CD14-positive monocyte (primary cell): Measurements from ENCODE around the gene TFG. TPM values are rescaled to one million over a fixed set of nuclear protein-coding genes. Genes with fewer than 3 reads are reported as not detected.
A peak's percentile ranks its signal among the peaks of the same experiment; 100 is the strongest.

Source experiments
- DNase-seq, 3 donors: peaks; one replicate each; pipeline ENCODE4 v3.0.0-alpha.2; 2011 to 2022
- H2AFZ ChIP-seq: 2 replicates; pipeline ENCODE4 v1.6.0; 2012; ENCODE audit warnings: mild to moderate bottlenecking, low read depth, low read length, inconsistent platforms; ENCODE audit not compliant: insufficient read depth, poor library complexity, severe bottlenecking
- H3K27ac ChIP-seq, 2 donors: 1 replicate in 1 of 2; 2 replicates in 1 of 2; pipeline ENCODE4 v1.5.1; 2012 to 2013; ENCODE audit warnings: low read length in 2 of 2, control low read depth in 1 of 2, inconsistent platforms in 1 of 2, low read depth in 1 of 2, mild to moderate bottlenecking in 1 of 2
- H3K27me3 ChIP-seq, 2 donors: one replicate each; pipeline versions ENCODE4 v1.6.0 to v1.6.1; 2011 to 2013; ENCODE audit warnings: low read length in 2 of 2; ENCODE audit not compliant: control insufficient read depth in 2 of 2, insufficient read depth in 2 of 2
- H3K36me3 ChIP-seq, 2 donors: replicated peaks in 1 of 2; 1 replicate in 1 of 2; 2 replicates in 1 of 2; pipeline versions ENCODE4 v1.5.1 to v1.6.1; 2012 to 2013; ENCODE audit warnings: low read length in 2 of 2, control low read depth in 1 of 2, inconsistent platforms in 1 of 2, mild to moderate bottlenecking in 1 of 2; ENCODE audit not compliant: insufficient read depth in 2 of 2, control insufficient read depth in 1 of 2
- H3K4me1 ChIP-seq, 2 donors: 1 replicate in 1 of 2; 2 replicates in 1 of 2; pipeline versions ENCODE4 v1.5.1 to v1.6.1; 2012 to 2013; ENCODE audit warnings: low read length in 2 of 2, control low read depth in 1 of 2, inconsistent platforms in 1 of 2, mild to moderate bottlenecking in 1 of 2, moderate library complexity in 1 of 2; ENCODE audit not compliant: insufficient read depth in 2 of 2, control insufficient read depth in 1 of 2
- H3K4me2 ChIP-seq: replicated peaks from 2 replicates; pipeline ENCODE3; 2012; ENCODE audit warnings: low read length, moderate library complexity, mild to moderate bottlenecking; ENCODE audit not compliant: poor library complexity, severe bottlenecking; ENCODE audit errors: extremely low read depth
- H3K4me3 ChIP-seq, 3 experiments: fragments of 200-600 bp in 1 of 3; sonication (generic) in 1 of 3; replicated peaks in 1 of 3; 1 replicate in 2 of 3; 2 replicates in 1 of 3; pipeline ENCODE4 v1.5.1; 2011 to 2013; ENCODE audit warnings: low read length in 3 of 3, mild to moderate bottlenecking in 3 of 3, control low read depth in 2 of 3, low read depth in 2 of 3, inconsistent platforms in 1 of 3, moderate library complexity in 1 of 3
- H3K79me2 ChIP-seq: 2 replicates; pipeline ENCODE4 v1.6.0; 2012; ENCODE audit warnings: mild to moderate bottlenecking, control low read depth, inconsistent platforms, low read length, moderate library complexity; ENCODE audit not compliant: insufficient read depth
- H3K9ac ChIP-seq: 2 replicates; pipeline ENCODE4 v1.6.0; 2017; ENCODE audit warnings: low read length, mild to moderate bottlenecking; ENCODE audit not compliant: insufficient read depth, poor library complexity, severe bottlenecking
- H3K9me3 ChIP-seq, 2 donors: replicated peaks in 1 of 2; 1 replicate in 1 of 2; 2 replicates in 1 of 2; pipeline versions ENCODE4 v1.5.1 to v1.6.1; 2012 to 2013; ENCODE audit warnings: low read length in 2 of 2, control low read depth in 1 of 2; ENCODE audit not compliant: control insufficient read depth in 1 of 2, insufficient read depth in 1 of 2
- H4K20me1 ChIP-seq: 2 replicates; pipeline ENCODE4 v1.6.0; 2012; ENCODE audit warnings: mild to moderate bottlenecking, low read length, control low read depth, moderate library complexity; ENCODE audit not compliant: insufficient read depth
- H3K27ac Mint-ChIP-seq, 7 donors: one replicate each; pipeline ENCODE4 v1.8.0; 2020; ENCODE audit warnings: mild to moderate bottlenecking in 7 of 7, mixed read lengths in 7 of 7, moderate library complexity in 6 of 7, inconsistent platforms in 2 of 7
- H3K27me3 Mint-ChIP-seq, 3 donors: one replicate each; pipeline ENCODE4 v1.8.0; 2021 to 2022; ENCODE audit warnings: low read depth in 3 of 3, mild to moderate bottlenecking in 3 of 3, mixed read lengths in 3 of 3, moderate library complexity in 3 of 3, inconsistent platforms in 1 of 3
- H3K36me3 Mint-ChIP-seq, 2 donors: one replicate each; pipeline ENCODE4 v1.8.0; 2020; ENCODE audit warnings: mixed read lengths in 2 of 2, inconsistent platforms in 1 of 2, mild to moderate bottlenecking in 1 of 2
- H3K4me1 Mint-ChIP-seq: one replicate; pipeline ENCODE4 v1.8.0; 2020; ENCODE audit warnings: mild to moderate bottlenecking, mixed read lengths
- H3K4me3 Mint-ChIP-seq, 2 donors: one replicate each; pipeline ENCODE4 v1.8.0; 2020; ENCODE audit warnings: mild to moderate bottlenecking in 2 of 2, mixed read lengths in 2 of 2, moderate library complexity in 1 of 2
- H3K9me3 Mint-ChIP-seq, 7 donors: one replicate each; pipeline ENCODE4 v1.8.0; 2020 to 2022; ENCODE audit warnings: mixed read lengths in 7 of 7, mild to moderate bottlenecking in 6 of 7, moderate library complexity in 6 of 7, inconsistent platforms in 2 of 7
- WGBS: methylation state at CpG from one replicate; pipeline ENCODE4 v1.1.5; 2013; ENCODE audit warnings: missing lambda C conversion rate; ENCODE audit not compliant: insufficient coverage; 5-methylcytosine and 5-hydroxymethylcytosine counted together
- intact Hi-C, 2 donors: fragments of 100-400 bp; cut with micrococcal nuclease; formaldehyde crosslinking; loops; one replicate each; pipeline versions ENCODE4 v1.15.0 to v1.15.1; 2023
- polyA plus RNA-seq, 3 donors: library from polyadenylated mRNA; depleted of rRNA in 1 of 3; unstranded in 2 of 3; stranded (reverse) in 1 of 3; fragments of 300-500 nt in 2 of 3; fragments of >200 nt in 1 of 3; fragmentation: Illumina TruSeq in 2 of 3; gene quantifications; 1 replicate in 2 of 3; 2 replicates in 1 of 3; pipeline ENCODE4 v1.2.3, GENCODE V29; 2012 to 2021
- TF ChIP-seq, protein P1 (sequence below): fragments of 200-600 bp; IDR thresholded peaks from one replicate; pipeline ENCODE4 v1.8.0; 2022; ENCODE audit warnings: antibody characterized with exemption, mild to moderate bottlenecking

The TFG gene
- polyA plus RNA-seq, 3 donors, result 37.9 to 51.2 (median 44.8) TPM

- Histone ChIP-seq H3K79me2 (peaks cover 61% of the 10 kb centered on the region), H3K4me2 (no peak overlapping the region), H3K9me3 (no peaks in the 10 kb centered on the region), H3K4me3 (no peak overlapping the region), H3K36me3 (peaks cover 43 to 89% of the 10 kb centered on the region in 2 donors), H3K27ac (no peak overlapping the region), H2AFZ (no peak overlapping the region), H3K27me3 (no peaks in the 10 kb centered on the region), H3K9ac (no peak overlapping the region), H3K4me1 (no peaks in the 10 kb centered on the region), H4K20me1 (peaks cover 48% of the 10 kb centered on the region)
- Mint-ChIP-seq H3K27ac (peak overlapping the region in 1 of 7 donors; percentile 65), H3K9me3 (peaks cover 0 to 2% (median 0%) of the 10 kb centered on the region in 7 donors), H3K4me1 (peaks cover 21% of the 10 kb centered on the region), H3K4me3 (no peak overlapping the region), H3K36me3 (peaks cover 72 to 87% of the 10 kb centered on the region in 2 donors), H3K27me3 (no peaks in the 10 kb centered on the region)
- DNase-seq, result no peak
- TF ChIP-seq, protein P1, sequence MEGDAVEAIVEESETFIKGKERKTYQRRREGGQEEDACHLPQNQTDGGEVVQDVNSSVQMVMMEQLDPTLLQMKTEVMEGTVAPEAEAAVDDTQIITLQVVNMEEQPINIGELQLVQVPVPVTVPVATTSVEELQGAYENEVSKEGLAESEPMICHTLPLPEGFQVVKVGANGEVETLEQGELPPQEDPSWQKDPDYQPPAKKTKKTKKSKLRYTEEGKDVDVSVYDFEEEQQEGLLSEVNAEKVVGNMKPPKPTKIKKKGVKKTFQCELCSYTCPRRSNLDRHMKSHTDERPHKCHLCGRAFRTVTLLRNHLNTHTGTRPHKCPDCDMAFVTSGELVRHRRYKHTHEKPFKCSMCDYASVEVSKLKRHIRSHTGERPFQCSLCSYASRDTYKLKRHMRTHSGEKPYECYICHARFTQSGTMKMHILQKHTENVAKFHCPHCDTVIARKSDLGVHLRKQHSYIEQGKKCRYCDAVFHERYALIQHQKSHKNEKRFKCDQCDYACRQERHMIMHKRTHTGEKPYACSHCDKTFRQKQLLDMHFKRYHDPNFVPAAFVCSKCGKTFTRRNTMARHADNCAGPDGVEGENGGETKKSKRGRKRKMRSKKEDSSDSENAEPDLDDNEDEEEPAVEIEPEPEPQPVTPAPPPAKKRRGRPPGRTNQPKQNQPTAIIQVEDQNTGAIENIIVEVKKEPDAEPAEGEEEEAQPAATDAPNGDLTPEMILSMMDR, result no peak
- intact Hi-C loops, result no loop called here
- 100% methylated on average over 1 of the region's 5 CpGs for WGBS
Measured at GRCh38 chr3:100720426-100720825, 11.1 kb downstream of the TFG start.

DNA sequence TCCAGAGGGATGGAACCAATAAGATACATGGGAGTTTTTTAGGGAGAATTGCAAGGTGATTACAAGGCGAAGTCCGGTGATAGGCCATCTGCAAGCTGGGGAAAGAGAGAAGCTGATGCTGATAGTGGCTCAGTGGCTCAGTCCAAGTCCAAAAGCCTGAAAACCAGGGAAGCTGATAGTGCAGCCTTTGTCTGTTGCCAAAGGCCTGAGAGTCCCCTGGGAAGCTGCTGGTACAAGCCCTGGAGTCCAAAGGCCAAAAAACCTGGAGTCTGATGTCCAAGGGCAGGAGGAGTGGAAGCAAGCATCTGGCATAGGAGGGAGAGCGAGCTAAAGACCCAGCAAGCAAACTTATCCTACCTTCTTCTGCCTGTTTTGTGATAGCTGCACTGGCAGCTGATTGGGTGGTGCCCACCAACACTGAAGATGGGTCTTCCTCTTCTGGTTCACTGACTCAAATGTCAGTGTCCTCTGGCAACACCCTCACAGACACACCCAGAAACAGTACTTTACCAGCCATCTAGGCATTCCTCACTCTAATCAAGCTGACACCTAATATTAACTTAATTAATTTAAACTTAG is 16.7 kb downstream of the TFG start:
- Histone ChIP-seq H3K4me2 (no peak overlapping the region), H3K27me3 (no peaks in the 10 kb centered on the region), H4K20me1 (peaks cover 40% of the 10 kb centered on the region), H3K79me2 (peaks cover 29% of the 10 kb centered on the region), H3K36me3 (peaks cover 62 to 97% of the 10 kb centered on the region in 2 donors), H3K4me3 (no peak overlapping the region), H3K9me3 (no peaks in the 10 kb centered on the region), H2AFZ (no peak overlapping the region), H3K27ac (peak overlapping the region in 1 of 2 donors; percentile 27), H3K4me1 (no peaks in the 10 kb centered on the region), H3K9ac (no peak overlapping the region)
- DNase-seq, result no peak
- TF ChIP-seq, protein P1, result no peak
- Mint-ChIP-seq H3K27me3 (no peaks in the 10 kb centered on the region), H3K9me3 (no peaks in the 10 kb centered on the region), H3K27ac (no peak overlapping the region), H3K4me1 (no peaks in the 10 kb centered on the region), H3K36me3 (peaks cover 72 to 84% of the 10 kb centered on the region in 2 donors), H3K4me3 (no peak overlapping the region)
- 97% methylated on average over 3 of the region's 3 CpGs for WGBS
- intact Hi-C loops, result loop anchor here in 1 of 2 donors (2.0 kb wide), 1 partner anchor 29 kb away; no protein-coding TSS in a partner anchor
